K562 (cell line): ENCODE data around the gene STOM. TPM values are rescaled to one million over a fixed set of nuclear protein-coding genes. Genes with fewer than 3 reads are reported as not detected.

ENCODE experiments used
- ATAC-seq: fragments of 200-7000 bp; cut with Tn5 transposase; 3 replicates; pipeline ENCODE4 v1.9.1; 2020; ENCODE audit warnings: moderate library complexity
- BruUV-seq: library from RNA; stranded (reverse); fragments of 400-500 nt; replicated peaks from 2 replicates; lab custom pipeline; 2021; lab: Mats Ljungman, UMichigan
- CTCF ChIA-PET: fragments of 300-600 bp; formaldehyde crosslinking; extraction: SDS; loops from one replicate; lab custom pipeline; 2021; ENCODE audit warnings: low intra/inter-chr PET ratio; lab: Yijun Ruan, JAX
- POLR2A ChIA-PET: fragments of 300-600, 350-650 bp; sonication (Branson Sonifier 250); formaldehyde crosslinking; extraction: SDS; loops from one replicate; lab custom pipeline; 2021; ENCODE audit warnings: antibody characterized with exemption, inconsistent platforms; lab: Yijun Ruan, JAX
- DNase-seq, 4 experiments: peaks; one replicate each; pipeline versions ENCODE4 v3.0.0 to v3.0.0-alpha.2; 2011 to 2018; ENCODE audit warnings: low spot score in 3 of 4, mixed read lengths in 3 of 4; ENCODE audit errors: extremely low read depth in 1 of 4
- FAIRE-seq: peaks from 2 replicates; lab custom pipeline; 2011; peaks lifted over from hg19 to GRCh38; lab: Jason Lieb, UNC
- H2AFZ ChIP-seq: 2 replicates; pipeline ENCODE4 v1.6.0; 2011; ENCODE audit warnings: low read depth, low read length, control low read depth, inconsistent platforms
- H3K27ac ChIP-seq: fragments of 200-600 bp; 3 replicates; pipeline ENCODE4 v1.8.0; 2011; ENCODE audit warnings: low read depth, mild to moderate bottlenecking, control low read depth, inconsistent platforms, low read length, moderate library complexity, mixed read lengths; ENCODE audit errors: extremely low read depth
- H3K27me3 ChIP-seq, 2 experiments: fragments of 300-600 bp in 1 of 2; 2 replicates in 1 of 2; 3 replicates in 1 of 2; pipeline versions ENCODE4 v1.6.0 to v1.8.0; 2011; ENCODE audit warnings: inconsistent platforms in 2 of 2, low read length in 2 of 2, mild to moderate bottlenecking in 1 of 2, mixed read lengths in 1 of 2, moderate library complexity in 1 of 2; ENCODE audit not compliant: control insufficient read depth in 2 of 2, insufficient read depth in 2 of 2
- H3K36me3 ChIP-seq: fragments of 300-600 bp; 3 replicates; pipeline ENCODE4 v1.8.0; 2011; ENCODE audit warnings: mild to moderate bottlenecking, low read length, inconsistent platforms; ENCODE audit not compliant: control insufficient read depth, insufficient read depth
- H3K4me1 ChIP-seq, 2 experiments: fragments of 200-600 bp in 1 of 2; replicated peaks in 1 of 2; 2 replicates in 1 of 2; 3 replicates in 1 of 2; pipeline versions ENCODE4 v1.5.1 to v1.8.0; 2011; ENCODE audit warnings: inconsistent platforms in 2 of 2, low read length in 2 of 2, mild to moderate bottlenecking in 1 of 2, mixed read lengths in 1 of 2, moderate library complexity in 1 of 2; ENCODE audit not compliant: control insufficient read depth in 2 of 2, insufficient read depth in 2 of 2
- H3K4me2 ChIP-seq: 2 replicates; pipeline ENCODE4 v1.6.1; 2011; ENCODE audit warnings: low read length, control low read depth, inconsistent platforms, mixed read lengths; ENCODE audit not compliant: insufficient read depth
- H3K4me3 ChIP-seq: fragments of 200-600 bp; sonication (generic), shearing (Covaris generic); 2 replicates; pipeline ENCODE4 v1.5.1; 2016; ENCODE audit warnings: control low read depth, inconsistent platforms
- H3K79me2 ChIP-seq: fragments of 200-600 bp; 3 replicates; pipeline ENCODE4 v1.8.0; 2011; ENCODE audit warnings: low read length, inconsistent platforms; ENCODE audit not compliant: control insufficient read depth, insufficient read depth
- H3K9ac ChIP-seq, 2 experiments: 2 replicates each; pipeline versions ENCODE4 v1.6.0 to v1.6.1; 2011; ENCODE audit warnings: low read depth in 2 of 2, low read length in 2 of 2, control low read depth in 1 of 2, inconsistent platforms in 1 of 2, mild to moderate bottlenecking in 1 of 2, mixed read lengths in 1 of 2; ENCODE audit not compliant: insufficient read depth in 1 of 2
- H3K9me1 ChIP-seq: one replicate; pipeline ENCODE4 v1.6.0; 2011; ENCODE audit warnings: inconsistent platforms, mild to moderate bottlenecking, low read length, moderate library complexity; ENCODE audit not compliant: control insufficient read depth, insufficient read depth
- H3K9me3 ChIP-seq: replicated peaks from 2 replicates; pipeline ENCODE4 v1.5.1; 2011; ENCODE audit warnings: low read depth, low read length, inconsistent platforms; ENCODE audit not compliant: control insufficient read depth, insufficient read depth
- H4K20me1 ChIP-seq: replicated peaks from 2 replicates; pipeline ENCODE4 v1.6.1; 2011; ENCODE audit warnings: low read length, inconsistent platforms, mixed read lengths; ENCODE audit not compliant: control insufficient read depth, insufficient read depth
- KDM1A ChIP-seq, 2 experiments: fragments of 450-650 bp; IDR thresholded peaks; 2 replicates each; pipeline ENCODE4 v1.6.1; 2016; ENCODE audit warnings: mild to moderate bottlenecking in 2 of 2
- PBX2 ChIP-seq, 2 experiments: IDR thresholded peaks in 1 of 2; conservative IDR thresholded peaks in 1 of 2; 2 replicates each; pipeline ENCODE4 v1.6.1; 2016; ENCODE audit warnings: low read depth in 2 of 2, mild to moderate bottlenecking in 1 of 2, missing compliant biosample characterization in 1 of 2, missing genetic modification characterization in 1 of 2, moderate library complexity in 1 of 2
- RCOR1 ChIP-seq, 2 experiments: IDR thresholded peaks; 2 replicates each; pipeline ENCODE4 v1.6.1; 2012; ENCODE audit warnings: low read depth in 2 of 2, low read length in 2 of 2, borderline replicate concordance in 1 of 2, improper control_type of control experiment in 1 of 2
- SMARCE1 ChIP-seq: fragments of 450-650 bp; IDR thresholded peaks from 2 replicates; pipeline ENCODE4 v1.7.1; 2016; ENCODE audit warnings: mild to moderate bottlenecking
- WGBS: fragments of 100-300 bp; shearing (Covaris generic); methylation state at CpG from one replicate; pipeline ENCODE4 v1.1.6; 2016; ENCODE audit warnings: low coverage, mixed read lengths; ENCODE audit not compliant: insufficient coverage; ENCODE audit errors: missing lambda C conversion rate; 5-methylcytosine and 5-hydroxymethylcytosine counted together
- in situ Hi-C: fragments of 300-500 bp; cut with MboI; formaldehyde crosslinking; loops from 4 replicates; pipeline ENCODE4 v1.15.0; 2018; ENCODE audit warnings: inconsistent platforms, mixed read lengths
- intact Hi-C: fragments of 100-400 bp; cut with micrococcal nuclease; formaldehyde crosslinking; loops from 2 replicates; pipeline ENCODE4 v1.14.2; 2022
- polyA plus RNA-seq, 8 experiments: library from polyadenylated mRNA; depleted of rRNA in 4 of 8; stranded (reverse) in 5 of 8; unstranded in 3 of 8; fragments of >200 nt; fragmentation: Nextera tagmentation in 2 of 8; fragmentation: Illumina TruSeq in 1 of 8; extraction: Ambion mirVana in 2 of 8; extraction: Trizol in 1 of 8; gene quantifications; 2 replicates each; pipeline versions ENCODE4 v1.2.1 to v1.2.3, GENCODE V29; 2011 to 2014; ENCODE audit warnings: inconsistent platforms in 1 of 8, missing spikeins in 1 of 8
- total RNA-seq, 7 experiments: library from RNA; depleted of rRNA in 6 of 7; stranded (reverse); fragments of >200 nt in 6 of 7; fragmentation: Illumina TruSeq in 2 of 7; extraction: Trizol in 2 of 7; gene quantifications; 2 replicates each; pipeline versions ENCODE4 v1.2.1 to v1.2.3, GENCODE V29; 2011 to 2021; ENCODE audit warnings: low replicate concordance in 1 of 7

STOM gene
- total and polyA plus RNA-seq, 9 of the 15 experiments (the other 6 are each of a cell fraction or from before 2014, with no cell fraction given), result 23.2 to 140 (median 43.9) TPM

DNA sequence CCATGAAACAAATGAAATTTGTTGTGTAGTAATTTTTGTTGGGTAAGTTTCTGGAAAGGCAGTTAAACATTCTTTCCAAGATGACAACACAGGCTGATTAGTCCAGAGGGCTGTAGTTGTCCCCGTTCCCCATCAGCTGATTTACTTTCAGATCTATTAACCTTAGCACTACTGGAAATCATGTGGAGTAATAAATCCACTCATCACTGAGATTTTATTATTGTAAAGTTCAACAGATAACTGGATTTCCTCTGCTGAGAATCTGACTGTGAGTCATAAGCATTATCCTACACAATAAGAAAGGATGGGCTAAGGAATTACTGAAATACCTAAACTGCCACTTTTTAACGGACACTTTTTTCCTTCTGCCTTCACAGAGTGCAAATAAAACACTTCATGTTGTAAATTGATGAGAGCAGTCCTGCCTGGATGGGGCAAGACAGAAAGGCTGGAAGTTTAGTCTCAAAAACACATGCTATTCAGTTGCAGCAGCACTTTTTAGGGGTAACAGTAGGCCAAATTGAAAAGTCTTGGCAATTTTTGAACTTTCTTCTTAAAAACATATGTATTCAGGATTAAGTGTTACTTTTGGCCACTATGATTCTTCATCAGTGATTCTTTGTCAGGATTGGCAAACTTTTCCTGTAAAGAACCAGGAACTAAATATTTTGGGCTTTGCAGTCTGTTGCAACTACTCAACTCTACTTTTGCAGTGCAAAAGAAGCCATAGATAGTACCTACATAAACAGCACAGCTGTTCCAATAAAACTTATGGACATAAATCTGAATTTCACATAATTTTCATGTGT lies 7.0 kb downstream of the STOM start:
- no peak overlapping the region for H3K4me3 ChIP-seq
- POLR2A ChIA-PET, result interaction anchor here (0.5 to 1.7 kb wide), 4 partner anchors 8 to 1108 kb away, joined by 3 to 6 read pairs (median 4); no protein-coding TSS in a partner anchor
- BruUV-seq, result no TSS peak
- ATAC-seq (no peak), DNase-seq (no peak), FAIRE-seq (no peak)
- peaks cover 34% of the 10 kb centered on the region for H3K79me2 ChIP-seq
- in situ Hi-C loops (no loop called here), intact Hi-C loops (no loop called here)
- WGBS, result 43% methylated on average over 2 of the region's 2 CpGs
- H3K36me3 ChIP-seq, result peaks cover 7% of the 10 kb centered on the region; the same call in 1 of the 3 replicates
- H2AFZ ChIP-seq, result no peak overlapping the region
- no peaks in the 10 kb centered on the region for H3K9me3 ChIP-seq
- no peaks in the 10 kb centered on the region for H3K27me3 ChIP-seq
- peak; percentile 69 to 83; a peak in 3 of 4 replicates for TF ChIP-seq KDM1A (IDR thresholded peaks at IDR 0.05)
- TF ChIP-seq RCOR1 (IDR thresholded peaks at IDR 0.05; ENCODE audit: borderline replicate concordance in 1 of 2, low read depth in 2 of 2, low read length in 2 of 2), result 0 out of 4 replicates have a peak, but pooled peaks of 1 of the 2 experiments have one; percentile 23
- no peak for TF ChIP-seq PBX2 (CRISPR knock-in tag; IDR thresholded peaks at IDR 0.05; ENCODE audit: low read depth)
- 0 out of 2 replicates have a peak, but pooled peaks have one; percentile 9 for TF ChIP-seq PBX2 (tag; conservative IDR thresholded peaks at IDR 0.05; ENCODE audit: low read depth)
- TF ChIP-seq SMARCE1, result no peak
- no peak overlapping the region for H3K27ac ChIP-seq
- H3K4me2 ChIP-seq, result no peak overlapping the region
- CTCF ChIA-PET, result no interaction called here
- no peaks in the 10 kb centered on the region for H3K9me1 ChIP-seq
- no peak overlapping the region for H3K9ac ChIP-seq
- H4K20me1 ChIP-seq, result no peaks in the 10 kb centered on the region
- peaks cover 4 to 6% of the 10 kb centered on the region in 2 experiments; a peak in 3 of 5 replicates for H3K4me1 ChIP-seq
